SK-N-MC (cell line): ENCODE measurements around the gene B3GNT2.

Experiments used
- EZH2 ChIP-seq: fragments of 200-600 bp; sonication (generic); IDR thresholded peaks from one replicate; pipeline ENCODE4 v1.6.1; 2017; ENCODE audit warnings: antibody characterized with exemption
- FOXP2 ChIP-seq: optimal IDR thresholded peaks from 2 replicates; pipeline ENCODE3; 2011; ENCODE audit warnings: mild to moderate bottlenecking, moderate library complexity; ENCODE audit not compliant: insufficient read depth; ENCODE audit errors: extremely low read length, control extremely low read depth
- POLR2AphosphoS5 ChIP-seq: IDR thresholded peaks from 2 replicates; pipeline ENCODE4 v1.6.1; 2012; ENCODE audit warnings: mild to moderate bottlenecking, low read depth, low read length, borderline replicate concordance

GRCh38 chr2:62180975-62181374, 14.9 kb upstream of the B3GNT2 start:
- TF ChIP-seq POLR2AphosphoS5 (no peak), EZH2 (no peak), FOXP2 (no peak)
